WTC11 (cell line): ENCODE results near the gene ATL3.

ENCODE experiments used
- GRHL2 ChIP-seq: fragments of 250-450 bp; sonication (Bioruptor Pico); IDR thresholded peaks from 2 replicates; pipeline ENCODE4 v1.8.0; 2022; ENCODE audit warnings: mild to moderate bottlenecking, moderate library complexity; ENCODE audit not compliant: insufficient replicate concordance, severe bottlenecking
- NR2C2 ChIP-seq: sonication (generic); formaldehyde crosslinking; IDR thresholded peaks from 2 replicates; pipeline ENCODE4 v1.8.0; 2022; ENCODE audit warnings: mild to moderate bottlenecking, missing genetic modification reagents
- SMAD4 ChIP-seq: sonication (generic); formaldehyde crosslinking; IDR thresholded peaks from 2 replicates; pipeline ENCODE4 v1.8.0; 2022; ENCODE audit warnings: mild to moderate bottlenecking, missing genetic modification reagents

- TF ChIP-seq NR2C2 (CRISPR knock-in tag) (no peak), GRHL2 (CRISPR knock-in tag) (no peak), SMAD4 (CRISPR knock-in tag) (no peak)
Measured at GRCh38 chr11:63672936-63673539, 1.9 kb upstream of the ATL3 start.
